Stimulated activated CD8-positive, alpha-beta memory T cell treated with anti-CD3 and anti-CD28 coated beads, Interleukin-7, amount 100 ng/mL, for 24 hours (primary cell): ENCODE results near the gene FGF12.
"Not testable (repeated sequence)": the region's sequence is repeated elsewhere in the genome, so short reads cannot be mapped to it uniquely, and the experiment has no call there.

Source experiments
- DNase-seq: peaks from one replicate; pipeline ENCODE4 v3.0.0-alpha.2; 2020; ENCODE audit warnings: low read depth

The FGF12 gene

GRCh38 chr3:192727032-192727847, at the start of gene FGF12:
Gene FGF12, minus strand, starts transcription at chr3:192727541.
- DNase-seq = no peak

GRCh38 chr3:192774341-192774740, 47.0 kb upstream of the FGF12 start:
- DNase-seq = not testable (repeated sequence)

- DNase-seq = no peak
Observed at GRCh38 chr3:192772240-192772894, 45.0 kb upstream of the FGF12 start.

GRCh38 chr3:192758654-192759053, 31.3 kb upstream of the FGF12 start:
- no peak for DNase-seq

GRCh38 chr3:192751148-192751547, 23.8 kb upstream of the FGF12 start:
- DNase-seq = no peak

- DNase-seq = no peak
Observed at GRCh38 chr3:192750201-192750600, 22.9 kb upstream of the FGF12 start.

- DNase-seq = no peak
Observed at GRCh38 chr3:192747746-192748145, 20.4 kb upstream of the FGF12 start.

GRCh38 chr3:192747145-192747544, 19.8 kb upstream of the FGF12 start:
- no peak for DNase-seq

GRCh38 chr3:192745150-192745549, 17.8 kb upstream of the FGF12 start:
- DNase-seq = no peak

- not testable (repeated sequence) for DNase-seq
Observed at GRCh38 chr3:192744604-192745003, 17.3 kb upstream of the FGF12 start.

GRCh38 chr3:192737506-192737905, 10.2 kb upstream of the FGF12 start:
- DNase-seq = no peak

GRCh38 chr3:192731233-192731632, 3.9 kb upstream of the FGF12 start:
- no peak for DNase-seq

GRCh38 chr3:192726385-192726784, 956 bp downstream of the FGF12 start:
- DNase-seq = no peak

GRCh38 chr3:192719964-192720363, 7.4 kb downstream of the FGF12 start:
- no peak for DNase-seq

GRCh38 chr3:192718156-192718555, 9.2 kb downstream of the FGF12 start:
- DNase-seq = no peak

- DNase-seq = no peak
Observed at GRCh38 chr3:192715126-192715525, 12.2 kb downstream of the FGF12 start.

- DNase-seq = not testable (repeated sequence)
Observed at GRCh38 chr3:192711126-192711525, 16.2 kb downstream of the FGF12 start.

- no peak for DNase-seq
Observed at GRCh38 chr3:192710366-192710765, 17.0 kb downstream of the FGF12 start.

- no peak for DNase-seq
Observed at GRCh38 chr3:192706272-192706671, 21.1 kb downstream of the FGF12 start.

- DNase-seq = no peak
Observed at GRCh38 chr3:192700885-192701284, 26.5 kb downstream of the FGF12 start.

GRCh38 chr3:192696943-192697587, 30.3 kb downstream of the FGF12 start:
- no peak for DNase-seq

- no peak for DNase-seq
Observed at GRCh38 chr3:192687488-192688152, 39.7 kb downstream of the FGF12 start.
